ENCODE measurements around the gene CEMIP.

- TF ChIP-seq CTCF (conservative IDR thresholded peaks at IDR 0.05; ENCODE audit: low read depth in 2 of 2) (no peak), POLR2AphosphoS5 (IDR thresholded peaks at IDR 0.05; ENCODE audit: low read depth) (no peak), REST (IDR thresholded peaks at IDR 0.05; ENCODE audit: unreplicated experiment) (no peak)
Measured at GRCh38 chr15:80923668-80924067, 144.5 kb downstream of the CEMIP start.
